ENCODE data around the gene PIGC. TPM values are rescaled to one million over a fixed set of nuclear protein-coding genes. Genes with fewer than 3 reads are reported as not detected.
A peak's percentile ranks its signal among the peaks of the same experiment; 100 is the strongest.

The PIGC gene
- total RNA-seq, 1 experiment from 2014 or later, result 29.2 TPM

DNA sequence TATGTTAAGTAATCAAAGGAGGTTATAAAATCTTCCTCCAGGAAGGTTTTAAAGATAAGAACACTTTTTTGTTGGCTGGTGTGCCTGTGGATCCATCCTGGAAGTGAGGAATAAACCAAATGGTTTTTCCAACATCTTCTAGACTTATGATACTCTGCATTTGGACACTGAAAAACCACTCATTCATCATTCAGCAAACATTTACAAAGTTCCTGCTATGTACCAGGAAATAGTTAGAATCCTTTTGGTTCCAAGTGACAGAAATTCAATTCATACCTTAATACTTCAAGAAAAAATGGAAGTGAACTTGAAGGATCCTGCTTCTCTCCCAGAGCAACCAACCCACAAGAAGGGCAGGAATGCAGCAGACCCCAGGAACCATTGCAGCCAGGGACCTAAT is 39.6 kb upstream of the PIGC start:
- DNase-seq, result no peak
- Mint-ChIP-seq H3K4me1 (ENCODE audit: low read depth, unreplicated experiment) (peaks cover 40% of the 10 kb centered on the region), H3K27me3 (ENCODE audit: unreplicated experiment) (no peaks in the 10 kb centered on the region), H3K27ac (ENCODE audit: unreplicated experiment) (peak overlapping the region; percentile 32), H3K9me3 (ENCODE audit: low read depth, unreplicated experiment) (no peaks in the 10 kb centered on the region), H3K36me3 (ENCODE audit: insufficient read depth, unreplicated experiment) (peaks cover 4% of the 10 kb centered on the region), H3K4me3 (ENCODE audit: low read depth, unreplicated experiment) (no peak overlapping the region)
- intact Hi-C loops (cut with micrococcal nuclease; ENCODE audit: unreplicated experiment), result loop anchor here (5.0 kb wide), 1 partner anchor 49 kb away; the partner anchor contains the start of gene SUCO
- TF ChIP-seq, protein P1, sequence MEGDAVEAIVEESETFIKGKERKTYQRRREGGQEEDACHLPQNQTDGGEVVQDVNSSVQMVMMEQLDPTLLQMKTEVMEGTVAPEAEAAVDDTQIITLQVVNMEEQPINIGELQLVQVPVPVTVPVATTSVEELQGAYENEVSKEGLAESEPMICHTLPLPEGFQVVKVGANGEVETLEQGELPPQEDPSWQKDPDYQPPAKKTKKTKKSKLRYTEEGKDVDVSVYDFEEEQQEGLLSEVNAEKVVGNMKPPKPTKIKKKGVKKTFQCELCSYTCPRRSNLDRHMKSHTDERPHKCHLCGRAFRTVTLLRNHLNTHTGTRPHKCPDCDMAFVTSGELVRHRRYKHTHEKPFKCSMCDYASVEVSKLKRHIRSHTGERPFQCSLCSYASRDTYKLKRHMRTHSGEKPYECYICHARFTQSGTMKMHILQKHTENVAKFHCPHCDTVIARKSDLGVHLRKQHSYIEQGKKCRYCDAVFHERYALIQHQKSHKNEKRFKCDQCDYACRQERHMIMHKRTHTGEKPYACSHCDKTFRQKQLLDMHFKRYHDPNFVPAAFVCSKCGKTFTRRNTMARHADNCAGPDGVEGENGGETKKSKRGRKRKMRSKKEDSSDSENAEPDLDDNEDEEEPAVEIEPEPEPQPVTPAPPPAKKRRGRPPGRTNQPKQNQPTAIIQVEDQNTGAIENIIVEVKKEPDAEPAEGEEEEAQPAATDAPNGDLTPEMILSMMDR (IDR thresholded peaks at IDR 0.05; ENCODE audit: unreplicated experiment), result no peak
- CTCF ChIA-PET, result no interaction called here
- BruUV-seq (replicated peaks), result no TSS peak

DNA sequence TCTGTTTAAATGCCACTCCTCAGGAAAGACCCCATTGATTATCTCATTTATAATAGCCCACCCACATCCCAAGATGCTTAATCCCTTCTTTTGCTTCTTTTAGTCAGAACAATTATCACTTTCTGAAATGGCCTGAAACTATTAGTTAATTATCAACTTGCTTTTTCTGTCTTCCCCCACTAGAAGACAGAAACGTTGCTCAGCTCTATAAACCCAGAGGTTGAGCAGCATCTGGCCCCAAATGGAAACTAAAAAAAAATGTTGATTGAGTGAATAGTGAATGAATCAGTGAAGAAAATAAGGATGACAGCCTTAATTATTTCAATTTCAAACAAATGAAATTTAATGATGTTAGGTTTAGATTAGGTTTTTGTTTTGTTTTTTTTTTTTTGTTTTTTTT is 38.2 kb upstream of the PIGC start:
- no TSS peak for BruUV-seq (replicated peaks)
- DNase-seq, result no peak
- CTCF ChIA-PET, result no interaction called here
- intact Hi-C loops (cut with micrococcal nuclease; ENCODE audit: unreplicated experiment), result loop anchor here (5.0 kb wide), 1 partner anchor 50 kb away; the partner anchor contains the start of gene SUCO
- Mint-ChIP-seq H3K9me3 (ENCODE audit: low read depth, unreplicated experiment) (no peaks in the 10 kb centered on the region), H3K36me3 (ENCODE audit: insufficient read depth, unreplicated experiment) (peaks cover 4% of the 10 kb centered on the region), H3K27me3 (ENCODE audit: unreplicated experiment) (no peaks in the 10 kb centered on the region), H3K27ac (ENCODE audit: unreplicated experiment) (no peak overlapping the region), H3K4me1 (ENCODE audit: low read depth, unreplicated experiment) (peaks cover 54% of the 10 kb centered on the region), H3K4me3 (ENCODE audit: low read depth, unreplicated experiment) (no peak overlapping the region)
- TF ChIP-seq, protein P1 (IDR thresholded peaks at IDR 0.05; ENCODE audit: unreplicated experiment), result no peak

DNA sequence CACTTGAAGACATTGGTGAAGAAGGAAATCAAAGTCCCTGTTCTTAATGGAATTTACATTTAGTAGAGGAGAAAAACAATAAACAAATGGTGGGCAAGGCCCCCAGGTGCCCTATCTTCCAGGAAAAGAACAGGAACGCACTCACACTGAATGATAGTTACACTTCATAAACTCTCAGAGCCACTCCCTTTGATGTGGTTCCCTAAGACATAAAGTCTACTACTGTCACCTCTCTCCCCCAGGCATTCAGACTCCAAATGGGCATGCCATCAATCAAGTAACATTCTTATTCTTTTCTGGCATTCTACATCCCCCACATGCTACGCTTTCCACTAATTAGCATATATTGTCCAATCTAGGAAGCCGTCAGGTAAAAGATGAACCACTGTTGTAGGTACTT is 36.6 kb upstream of the PIGC start:
- H3K9me3 Mint-ChIP-seq (ENCODE audit: low read depth, unreplicated experiment), result no peaks in the 10 kb centered on the region
- TF ChIP-seq, protein P1 (IDR thresholded peaks at IDR 0.05; ENCODE audit: unreplicated experiment), result no peak
- intact Hi-C loops (cut with micrococcal nuclease; ENCODE audit: unreplicated experiment), result loop anchor here (5.0 kb wide), 1 partner anchor 52 kb away; the partner anchor contains the start of gene SUCO
- H3K36me3 Mint-ChIP-seq (ENCODE audit: insufficient read depth, unreplicated experiment), result peaks cover 4% of the 10 kb centered on the region
- BruUV-seq (replicated peaks), result no TSS peak
- CTCF ChIA-PET, result no interaction called here
- no peak for DNase-seq
- peaks cover 70% of the 10 kb centered on the region for H3K4me1 Mint-ChIP-seq (ENCODE audit: low read depth, unreplicated experiment)
- H3K27me3 Mint-ChIP-seq (ENCODE audit: unreplicated experiment), result no peaks in the 10 kb centered on the region
- H3K4me3 Mint-ChIP-seq (ENCODE audit: low read depth, unreplicated experiment), result no peak overlapping the region
- H3K27ac Mint-ChIP-seq (ENCODE audit: unreplicated experiment), result no peak overlapping the region

DNA sequence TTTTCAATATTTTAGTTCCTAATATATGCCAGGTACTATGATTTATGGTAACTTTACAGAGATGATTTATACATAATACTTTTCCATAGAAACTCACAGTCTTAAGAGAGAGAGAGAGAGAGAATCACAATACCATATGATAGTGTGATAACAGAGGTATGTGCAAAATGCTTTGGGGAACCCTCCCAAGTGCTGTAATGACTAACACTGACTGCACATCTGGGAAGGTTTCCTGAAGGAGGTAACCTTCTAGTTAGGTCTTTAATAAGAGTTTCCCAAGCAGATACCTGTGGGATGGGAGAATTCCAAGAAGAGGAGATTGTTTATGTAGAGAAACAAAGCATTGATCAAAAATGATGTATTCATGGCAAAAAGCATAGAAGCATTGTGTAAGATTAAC is 34.6 kb upstream of the PIGC start:
- DNase-seq, result no peak
- CTCF ChIA-PET, result no interaction called here
- Mint-ChIP-seq H3K27me3 (ENCODE audit: unreplicated experiment) (no peaks in the 10 kb centered on the region), H3K36me3 (ENCODE audit: insufficient read depth, unreplicated experiment) (peaks cover 4% of the 10 kb centered on the region), H3K4me1 (ENCODE audit: low read depth, unreplicated experiment) (peaks cover 71% of the 10 kb centered on the region), H3K27ac (ENCODE audit: unreplicated experiment) (no peak overlapping the region), H3K9me3 (ENCODE audit: low read depth, unreplicated experiment) (no peaks in the 10 kb centered on the region), H3K4me3 (ENCODE audit: low read depth, unreplicated experiment) (no peak overlapping the region)
- intact Hi-C loops (cut with micrococcal nuclease; ENCODE audit: unreplicated experiment), result no loop called here
- TF ChIP-seq, protein P1 (IDR thresholded peaks at IDR 0.05; ENCODE audit: unreplicated experiment), result no peak
- BruUV-seq (replicated peaks), result no TSS peak
